HL-60/S4 (cell line): ENCODE results near the gene ANP32B.

Experiments used
- in situ Hi-C: fragments of 300-500 bp; cut with MboI; formaldehyde crosslinking; loops from 2 replicates; pipeline ENCODE4 v1.14.3; 2022; ENCODE audit warnings: low sequenced_read_pairs

Gene ANP32B

DNA sequence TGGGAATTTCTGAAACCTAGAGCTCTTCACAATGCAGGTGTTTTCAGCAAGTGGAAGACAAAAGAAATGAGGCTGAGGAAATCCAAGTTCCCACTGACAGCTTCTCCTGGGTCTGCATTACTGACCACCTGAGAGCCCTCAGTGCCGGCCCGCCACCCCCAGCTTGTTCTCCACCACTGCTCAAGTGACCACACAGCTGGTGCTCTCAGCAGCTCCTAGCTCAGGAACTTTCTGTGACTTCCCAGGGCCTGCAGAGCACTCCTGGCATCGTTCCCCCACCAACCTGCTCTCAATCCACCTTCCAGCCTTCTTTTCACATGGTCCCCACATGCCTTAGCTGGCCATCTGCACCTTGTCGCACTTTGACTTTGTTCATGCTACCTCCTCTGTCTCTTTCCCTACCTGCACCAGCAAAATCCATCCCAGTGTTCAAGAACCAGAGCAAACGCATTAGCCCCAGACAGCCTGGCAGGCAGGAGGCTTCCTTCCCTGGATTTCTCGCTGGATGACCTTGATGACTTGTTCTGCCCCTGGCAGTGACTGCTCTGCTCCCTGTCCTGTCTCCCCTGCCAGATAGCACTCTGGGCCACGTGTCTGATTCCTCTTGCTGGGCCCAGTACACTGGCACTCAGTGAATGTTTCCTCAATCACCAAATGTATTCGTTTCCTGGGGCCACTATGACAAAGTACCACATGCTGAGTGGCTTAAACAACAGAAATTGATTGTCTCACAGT, 38.3 kb downstream of the ANP32B start:
- in situ Hi-C loops, result no loop called here

GRCh38 chr9:98022447-98022846, 39.3 kb downstream of the ANP32B start:
- in situ Hi-C loops, result no loop called here

DNA sequence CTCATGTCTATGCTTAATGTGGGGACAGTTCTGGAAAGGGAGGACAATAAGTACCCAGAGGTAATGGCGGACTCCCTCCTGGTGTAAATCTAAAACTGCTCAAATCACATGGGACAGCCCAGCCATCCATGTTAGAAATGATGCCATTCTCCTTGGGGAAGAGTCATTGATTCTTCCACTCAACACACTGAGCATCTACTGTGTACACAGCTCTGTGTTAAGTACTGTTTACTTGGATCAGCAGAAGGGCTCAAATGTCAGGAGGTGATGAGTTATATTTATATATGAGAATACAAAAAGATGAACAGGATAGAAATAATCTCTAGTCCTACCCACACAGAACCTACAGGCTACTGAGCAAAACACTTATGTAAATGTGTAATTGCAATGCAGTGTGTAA, 41.6 kb downstream of the ANP32B start:
- in situ Hi-C loops, result no loop called here

GRCh38 chr9:98031169-98031568, 48.0 kb downstream of the ANP32B start:
- in situ Hi-C loops, result no loop called here

DNA sequence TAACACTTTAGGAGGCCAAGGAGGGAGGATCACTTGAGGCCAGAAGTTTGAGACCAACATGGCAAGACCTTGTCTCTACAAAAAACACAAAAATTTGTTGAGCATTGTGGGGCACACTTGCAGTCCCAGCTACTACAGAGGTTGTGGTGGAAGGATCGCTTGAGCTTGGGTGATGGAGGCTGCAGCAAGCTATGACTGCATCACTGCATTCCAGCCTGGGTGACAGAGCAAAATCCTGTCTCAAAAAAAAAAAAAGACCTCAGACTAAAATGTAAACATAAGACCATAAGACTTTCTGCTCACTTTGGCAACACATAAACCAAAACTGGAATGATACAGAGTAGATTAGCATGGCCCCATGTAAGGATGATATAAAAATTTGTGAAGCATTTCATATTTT, 48.8 kb downstream of the ANP32B start:
- in situ Hi-C loops, result no loop called here

- in situ Hi-C loops, result no loop called here
Measured at GRCh38 chr9:98034593-98035546, 51.7 kb downstream of the ANP32B start.

DNA sequence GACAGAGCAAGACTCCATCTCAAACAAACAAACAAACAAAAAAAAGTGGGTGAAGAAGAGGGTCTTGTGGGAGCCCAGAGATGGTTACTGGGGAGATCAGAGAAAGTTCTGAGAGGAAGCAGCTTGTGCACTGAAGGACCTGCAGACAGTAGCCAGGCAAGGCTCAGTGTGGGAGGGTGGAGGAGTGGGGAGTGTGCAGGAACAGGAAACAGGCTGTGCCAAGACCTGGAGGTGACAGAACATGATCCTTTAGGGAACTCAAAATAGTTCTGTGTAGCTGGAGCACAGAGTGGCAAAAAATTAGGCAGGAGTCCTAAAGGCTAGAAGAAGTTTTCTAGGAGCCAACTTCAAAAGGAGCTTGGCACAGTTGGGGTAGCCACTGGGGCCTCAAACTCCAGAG, 54.2 kb downstream of the ANP32B start:
- in situ Hi-C loops, result no loop called here

DNA sequence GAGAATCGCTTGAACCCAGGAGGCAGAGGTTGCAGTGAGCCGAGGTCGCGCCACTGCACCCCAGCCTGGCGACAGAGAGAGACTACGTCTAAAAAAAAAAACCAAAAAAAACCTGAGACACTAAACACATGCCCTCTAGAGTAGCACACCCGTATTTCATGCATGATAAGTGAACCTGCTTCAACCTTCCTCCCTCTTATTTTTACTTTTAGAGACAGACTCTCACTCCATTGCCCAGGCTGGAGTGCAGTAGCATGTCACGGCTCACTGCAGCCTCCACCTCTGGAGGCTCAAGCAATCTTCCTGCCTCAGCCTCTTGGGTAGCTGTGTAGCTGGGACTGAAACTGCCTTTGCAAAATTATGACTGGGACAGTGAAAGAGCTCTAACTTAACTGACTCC, 55.8 kb downstream of the ANP32B start:
- in situ Hi-C loops, result no loop called here

DNA sequence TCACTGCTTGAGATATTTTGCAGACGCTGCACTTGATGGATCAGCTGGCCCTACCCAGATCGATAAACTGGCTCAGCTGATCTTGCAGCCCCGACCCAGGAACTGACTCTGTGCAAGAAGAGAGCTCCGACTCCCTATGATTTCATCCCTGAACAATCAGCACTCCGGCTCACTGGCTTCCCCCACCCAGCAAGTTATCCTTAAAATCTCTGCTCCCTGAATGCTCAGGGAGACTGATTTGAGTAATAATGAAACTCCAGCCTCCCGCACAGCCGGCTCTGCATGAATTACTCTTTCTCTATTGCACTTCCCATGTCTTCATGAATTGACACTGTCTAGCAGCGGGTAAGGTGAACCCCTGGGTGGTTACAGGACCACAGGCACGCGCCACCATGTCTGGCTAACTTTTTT, 56.5 kb downstream of the ANP32B start:
- in situ Hi-C loops, result no loop called here

DNA sequence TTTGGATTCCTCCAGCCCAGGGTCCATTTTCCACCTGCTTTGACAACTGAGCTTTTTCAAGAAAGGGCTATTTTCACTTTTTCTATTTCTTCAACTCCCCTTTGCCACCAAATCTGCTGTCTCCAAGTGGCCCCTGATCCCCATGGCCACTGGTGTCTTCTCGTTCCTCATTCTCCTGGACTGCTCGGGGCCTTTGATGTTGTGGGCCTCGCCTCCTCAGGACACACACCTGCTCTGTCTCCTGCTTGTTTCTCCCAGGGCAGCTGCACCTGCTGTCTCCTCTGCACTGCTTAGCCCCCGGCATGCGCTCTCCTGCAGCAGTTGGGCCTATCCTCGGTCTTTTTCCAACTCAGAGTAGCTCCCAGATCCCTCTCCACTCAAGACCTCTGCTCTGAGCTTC, 57.1 kb downstream of the ANP32B start:
- in situ Hi-C loops, result no loop called here

GRCh38 chr9:98043915-98044314, 60.8 kb downstream of the ANP32B start:
- in situ Hi-C loops, result no loop called here

DNA sequence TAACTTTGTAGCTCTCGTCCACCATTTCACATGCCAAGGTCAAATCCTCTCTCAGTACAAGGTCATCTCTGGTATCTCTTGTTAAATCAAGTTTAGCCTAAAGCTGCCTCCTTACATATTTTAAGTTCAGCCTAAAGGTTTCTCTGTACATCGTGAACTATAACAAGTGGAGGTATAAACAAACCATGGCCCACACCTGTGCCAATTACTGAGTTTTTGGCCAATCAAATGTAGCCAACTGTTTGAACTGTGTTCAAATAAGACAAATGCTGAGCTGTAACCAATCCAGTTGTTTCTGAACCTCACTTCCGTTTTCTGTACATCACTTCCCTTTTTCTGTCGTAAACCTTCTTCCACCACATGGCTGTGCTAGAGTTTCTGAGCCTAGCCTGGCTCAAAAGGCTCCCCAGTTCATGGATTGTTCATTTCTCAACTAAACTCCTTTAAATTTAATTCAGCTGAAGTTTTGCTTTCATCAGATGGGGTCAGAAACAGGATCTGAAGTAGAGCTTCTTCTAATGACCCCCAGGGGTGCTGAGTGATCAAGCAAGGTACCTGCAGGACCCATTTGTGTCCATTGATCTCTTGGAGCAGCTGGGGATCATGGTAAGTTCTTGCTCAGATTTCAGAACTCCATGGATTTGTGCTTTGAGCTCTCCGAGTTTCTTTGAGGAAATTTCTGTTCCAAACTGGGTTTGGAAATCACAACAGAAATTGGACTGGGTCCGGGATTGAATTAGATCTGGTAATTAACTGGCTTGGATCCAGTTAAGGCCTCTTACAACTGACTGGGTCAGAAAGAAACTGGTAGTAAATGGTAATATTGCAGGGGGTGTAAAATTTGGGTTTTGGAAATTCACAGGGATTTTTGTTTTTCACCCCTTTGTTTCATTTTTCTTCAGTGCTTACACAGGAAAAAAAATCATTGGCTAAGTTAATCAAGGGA, 62.4 kb downstream of the ANP32B start:
- in situ Hi-C loops, result no loop called here

DNA sequence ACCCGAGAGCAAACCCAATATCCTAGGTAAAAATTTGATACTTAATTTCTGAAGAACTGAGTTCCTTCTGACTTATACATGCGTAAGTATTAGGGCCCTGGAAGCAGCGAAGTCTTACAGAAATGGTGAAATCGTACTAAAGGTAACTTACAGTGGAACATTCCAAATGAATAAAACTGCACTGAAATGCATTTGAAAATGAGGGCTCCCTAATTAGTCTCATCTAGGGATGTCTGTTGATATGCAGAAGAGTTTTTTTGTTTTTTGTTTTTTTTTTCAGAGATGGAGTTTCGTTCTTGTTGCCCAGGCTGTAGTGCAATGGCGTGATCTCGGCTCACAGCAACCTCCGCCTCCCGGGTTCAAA, 63.0 kb downstream of the ANP32B start:
- in situ Hi-C loops, result no loop called here

GRCh38 chr9:98047002-98047401, 63.9 kb downstream of the ANP32B start:
- in situ Hi-C loops, result no loop called here

DNA sequence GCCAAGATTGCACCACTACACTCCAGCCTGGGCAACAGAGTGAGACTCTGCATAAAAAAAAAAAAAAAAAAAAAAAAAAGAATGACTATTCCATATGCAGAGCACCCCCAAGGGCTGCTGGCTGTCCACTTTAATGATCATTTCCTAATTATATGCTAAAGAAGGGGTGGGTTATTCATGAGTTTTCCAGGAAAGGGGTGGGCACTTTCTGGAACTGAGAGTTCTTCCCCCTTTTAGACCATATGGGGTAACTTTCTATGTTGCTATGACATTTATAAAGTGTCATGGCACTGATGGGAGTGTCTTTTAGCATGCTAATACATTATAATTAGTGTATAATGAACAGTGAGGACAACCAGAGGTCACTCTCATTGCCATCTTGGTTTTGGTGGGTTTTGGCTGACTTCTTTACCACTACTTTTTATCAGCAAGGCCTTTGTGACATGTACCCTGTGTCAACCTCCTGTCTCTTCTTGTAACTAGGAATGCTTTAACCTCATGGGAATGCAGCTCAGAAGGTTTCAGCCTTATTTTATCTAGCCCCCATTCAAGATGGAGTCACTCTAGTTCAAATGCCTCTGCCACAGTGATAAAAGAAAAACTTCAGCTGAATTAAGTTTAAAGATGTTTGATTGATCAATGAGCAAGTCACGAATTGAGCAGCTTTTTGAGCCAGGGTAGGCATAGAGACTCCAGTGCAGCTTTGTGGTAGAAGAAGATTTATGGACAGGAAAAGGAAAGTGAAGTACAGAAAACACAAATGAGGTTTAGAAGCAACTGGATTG, 66.3 kb downstream of the ANP32B start:
- in situ Hi-C loops, result no loop called here

DNA sequence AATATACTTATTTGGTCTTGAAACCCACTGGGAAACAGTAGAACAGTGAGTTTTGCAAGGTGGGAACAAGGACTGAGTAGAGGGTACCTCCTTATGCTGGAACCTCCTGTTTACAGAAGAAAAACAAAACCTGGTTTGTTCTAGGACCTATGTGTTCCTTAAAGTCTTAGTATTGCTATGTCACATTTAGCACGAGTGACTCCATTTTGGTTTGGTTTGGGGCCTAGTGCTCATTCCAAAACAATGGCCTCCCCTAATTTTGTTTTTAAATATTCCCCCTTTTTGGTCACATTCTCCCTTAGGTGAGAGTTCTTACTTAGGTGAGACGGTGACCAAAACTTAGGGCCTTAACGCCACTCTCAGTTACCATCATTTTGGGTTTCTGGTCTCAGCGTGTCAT, 67.2 kb downstream of the ANP32B start:
- in situ Hi-C loops, result no loop called here

GRCh38 chr9:98054376-98054951, 71.3 kb downstream of the ANP32B start:
- in situ Hi-C loops, result no loop called here

DNA sequence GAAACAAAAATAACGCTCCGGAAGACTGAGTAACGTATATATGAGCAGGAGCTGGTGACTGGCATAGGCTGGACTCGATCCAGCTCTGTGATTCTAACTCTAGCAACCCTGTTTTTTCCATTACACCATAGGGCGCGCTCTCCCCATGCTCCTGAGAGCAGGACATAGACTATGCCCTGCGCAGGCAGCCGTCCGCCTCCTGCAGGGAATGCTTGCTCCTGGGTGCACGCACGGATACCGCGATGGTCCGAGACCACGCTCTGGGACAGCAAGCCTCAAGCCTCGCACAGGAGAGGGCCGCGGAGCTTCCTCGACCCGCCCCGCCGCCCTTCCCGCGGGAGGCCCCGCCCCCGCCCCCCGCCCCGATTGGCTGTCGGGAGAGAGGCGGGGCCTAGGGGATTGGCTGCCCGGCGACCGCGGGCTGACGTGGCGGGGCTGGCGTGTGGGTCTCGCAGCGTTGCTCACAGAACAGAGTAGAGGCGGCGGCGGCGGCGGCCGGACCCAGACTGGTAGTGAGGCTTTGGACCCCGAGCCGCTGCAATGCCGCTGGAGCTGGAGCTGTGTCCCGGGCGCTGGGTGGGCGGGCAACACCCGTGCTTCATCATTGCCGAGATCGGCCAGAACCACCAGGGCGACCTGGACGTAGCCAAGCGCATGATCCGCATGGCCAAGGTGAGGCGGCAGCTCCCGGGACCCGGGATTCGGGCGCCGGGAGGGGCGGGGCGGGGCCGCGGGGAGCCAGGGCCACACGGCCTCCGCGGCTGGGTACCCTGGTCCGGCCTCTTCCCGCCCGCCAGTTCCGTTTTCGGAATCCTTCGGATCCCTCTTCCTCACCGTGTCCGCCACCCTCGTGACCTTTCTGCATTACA, 73.4 kb downstream of the ANP32B start, which contains the start of gene NANS:
NANS (plus strand) TSS at position 464 of the 869 bp plus-strand sequence; CDS start at position 541, 77 bp downstream.
- in situ Hi-C loops, result no loop called here
